ENCODE measurements around the gene DYNLL2. TPM values are rescaled to one million over a fixed set of nuclear protein-coding genes. Genes with fewer than 3 reads are reported as not detected.

DYNLL2 gene
- total and polyA plus RNA-seq, 8 donors = 36.3 to 70.8 (median 55.4) TPM

GRCh38 chr17:58105093-58105492, 21.9 kb downstream of the DYNLL2 start:
- no peaks in the 10 kb centered on the region for H3K36me3 ChIP-seq
- no peak for ATAC-seq
- intact Hi-C loops (cut with DNase I) = no loop called here
- no peak for TF ChIP-seq CTCF (IDR thresholded peaks at IDR 0.05)
- H3K9me3 ChIP-seq = no peaks in the 10 kb centered on the region
- H3K4me3 ChIP-seq = no peak overlapping the region
- H3K4me1 ChIP-seq = no peaks in the 10 kb centered on the region
- no peak overlapping the region for H3K27ac ChIP-seq
- no peaks in the 10 kb centered on the region for H3K27me3 ChIP-seq
- DNase-seq = no peak

DNA sequence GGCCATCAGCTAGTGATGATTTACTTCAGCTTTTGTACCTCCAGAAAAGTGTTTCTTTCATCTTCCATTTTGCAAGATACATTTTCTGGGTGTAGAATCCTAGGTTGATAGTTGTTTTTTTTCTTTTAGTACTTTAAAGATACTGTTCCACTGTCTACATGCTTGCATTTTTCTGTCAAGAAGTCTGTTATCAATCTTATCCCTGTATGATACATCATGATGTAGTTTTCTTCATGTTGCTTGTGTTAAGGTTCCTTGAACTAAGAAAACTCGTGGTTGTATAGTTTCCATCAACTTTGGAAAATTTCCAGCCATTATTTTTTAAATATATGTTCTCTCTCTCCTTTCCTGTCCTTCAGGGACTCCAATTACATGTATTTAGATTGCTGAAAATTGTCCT, 24.1 kb downstream of the DYNLL2 start:
- Histone ChIP-seq H3K9me3 (no peaks in the 10 kb centered on the region), H3K4me3 (no peak overlapping the region), H3K4me1 (no peaks in the 10 kb centered on the region), H3K27me3 (no peaks in the 10 kb centered on the region), H3K27ac (no peak overlapping the region), H3K36me3 (no peaks in the 10 kb centered on the region)
- TF ChIP-seq CTCF (IDR thresholded peaks at IDR 0.05) = no peak
- DNase-seq (no peak), ATAC-seq (no peak)
- intact Hi-C loops (cut with DNase I) = no loop called here

- H3K36me3 ChIP-seq = no peaks in the 10 kb centered on the region
- H3K27me3 ChIP-seq = no peaks in the 10 kb centered on the region
- no peak overlapping the region for H3K27ac ChIP-seq
- intact Hi-C loops (cut with DNase I) = no loop called here
- H3K4me1 ChIP-seq = no peaks in the 10 kb centered on the region
- H3K9me3 ChIP-seq = no peaks in the 10 kb centered on the region
- no peak for ATAC-seq
- DNase-seq = no peak
- H3K4me3 ChIP-seq = no peak overlapping the region
- no peak for TF ChIP-seq CTCF (IDR thresholded peaks at IDR 0.05)
Observed at GRCh38 chr17:58109197-58109596, 26.0 kb downstream of the DYNLL2 start.

- intact Hi-C loops (cut with DNase I) = loop anchor here in 1 of 2 donors (10.0 kb wide), 1 partner anchor 255 kb away; the partner anchor contains the start of gene MRPS23
- no peak overlapping the region for H3K27ac ChIP-seq
- no peaks in the 10 kb centered on the region for H3K36me3 ChIP-seq
- no peaks in the 10 kb centered on the region for H3K9me3 ChIP-seq
- H3K27me3 ChIP-seq = no peaks in the 10 kb centered on the region
- TF ChIP-seq CTCF (IDR thresholded peaks at IDR 0.05) = no peak
- ATAC-seq (no peak), DNase-seq (no peak)
- no peak overlapping the region for H3K4me3 ChIP-seq
- H3K4me1 ChIP-seq = no peaks in the 10 kb centered on the region
Observed at GRCh38 chr17:58110012-58110411, 26.8 kb downstream of the DYNLL2 start.

DNA sequence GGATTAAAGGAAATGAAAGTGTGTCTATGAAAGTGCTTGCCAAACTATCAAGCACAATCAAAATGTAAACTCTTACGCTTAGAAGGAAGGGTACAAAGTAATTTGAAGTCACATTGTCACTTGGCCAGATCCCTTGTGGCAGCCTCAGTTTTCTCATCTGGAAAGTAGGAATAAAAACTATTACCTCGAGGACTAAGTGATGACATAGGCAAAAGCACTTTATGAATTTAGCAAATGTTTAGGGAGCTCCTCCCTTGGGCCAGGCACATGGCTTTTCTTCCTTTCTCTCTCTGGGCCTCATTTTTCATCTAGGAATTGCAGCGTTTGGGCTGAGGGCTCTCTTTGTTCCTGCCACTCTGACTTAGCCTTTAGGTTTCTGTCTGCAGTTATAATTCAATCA, 28.5 kb downstream of the DYNLL2 start:
- Histone ChIP-seq H3K4me3 (no peak overlapping the region), H3K9me3 (no peaks in the 10 kb centered on the region), H3K27ac (no peak overlapping the region), H3K36me3 (no peaks in the 10 kb centered on the region), H3K4me1 (no peaks in the 10 kb centered on the region), H3K27me3 (peaks cover 0 to 8% of the 10 kb centered on the region in 2 donors)
- TF ChIP-seq CTCF (IDR thresholded peaks at IDR 0.05) = no peak
- no peak for ATAC-seq
- DNase-seq = no peak
- intact Hi-C loops (cut with DNase I) = loop anchor here in 1 of 2 donors (10.0 kb wide), 1 partner anchor 257 kb away; the partner anchor contains the start of gene MRPS23
